ENCODE results near the gene ZNF333. TPM values are rescaled to one million over a fixed set of nuclear protein-coding genes. Genes with fewer than 3 reads are reported as not detected.

Gene ZNF333
- 19.2 TPM in 2 replicates for total RNA-seq (2021)
- percentile 58 among the genes with signal in this experiment for Bru-seq, nascent RNA
- percentile 62 among the genes with signal in this experiment for BruChase-seq, experiment 1, labeled RNA remaining after a 2-hour chase
- percentile 65 among the genes with signal in this experiment for BruChase-seq, experiment 2, labeled RNA remaining after a 6-hour chase
- long read RNA-seq, full-length matches to known transcripts, result 11 of 27 reads
- long read RNA-seq, partial matches to known transcripts, result 4 of 27 reads
- long read RNA-seq, other reads (novel, unspliced or antisense), result 12 of 27 reads

GRCh38 chr19:14689598-14690503 lies at the start of gene ZNF333:
Gene ZNF333, plus strand, starts transcription at chr19:14690048. Its CDS starts 3,444 bp downstream, at chr19:14693492.
- H3K4me3 ChIP-seq (ENCODE audit: low read depth, low read length, poor library complexity, severe bottlenecking), result peak within 1 kb of the TSS; percentile 77
- BruUV-seq (replicated peaks), result no TSS peak
- intact Hi-C loops (cut with micrococcal nuclease; ENCODE audit: unreplicated experiment), result no loop called here

GRCh38 chr19:14648506-14648905 lies 41.3 kb upstream of the ZNF333 start:
- Histone ChIP-seq H3K27ac (ENCODE audit: low read depth, low read length, poor library complexity, severe bottlenecking) (no peak overlapping the region), H3K9me3 (ENCODE audit: low read depth, low read length, poor library complexity, severe bottlenecking) (no peaks in the 10 kb centered on the region), H3K36me3 (ENCODE audit: insufficient read depth, low read length, poor library complexity, severe bottlenecking) (no peaks in the 10 kb centered on the region), H3K27me3 (replicated peaks; ENCODE audit: insufficient read depth, low read depth, low read length, poor library complexity) (peaks cover 4% of the 10 kb centered on the region), H3K4me1 (ENCODE audit: insufficient read depth, low read length, poor library complexity, severe bottlenecking) (no peaks in the 10 kb centered on the region), H3K4me3 (ENCODE audit: low read depth, low read length, poor library complexity, severe bottlenecking) (no peak overlapping the region)
- no TSS peak for BruUV-seq (replicated peaks)
- no peak for DNase-seq (ENCODE audit: low spot score)
- no peak for TF ChIP-seq CTCF (conservative IDR thresholded peaks at IDR 0.05; ENCODE audit: low read depth, low read length)
- TF ChIP-seq EZH2 (IDR thresholded peaks at IDR 0.05; ENCODE audit: borderline replicate concordance, low read depth, low read length, poor library complexity, severe bottlenecking), result no peak
- POLR2A ChIA-PET (ENCODE audit: low non-redundant PET), result no interaction called here
- intact Hi-C loops (cut with micrococcal nuclease; ENCODE audit: unreplicated experiment), result no loop called here
- CTCF ChIA-PET, result no interaction called here

More at GRCh38 chr19:14689598-14690503, at the start of gene ZNF333:
- peak within 1 kb of the TSS; percentile 97 for H3K27ac ChIP-seq (ENCODE audit: low read depth, low read length, poor library complexity, severe bottlenecking)
- TF ChIP-seq EZH2 (IDR thresholded peaks at IDR 0.05; ENCODE audit: borderline replicate concordance, low read depth, low read length, poor library complexity, severe bottlenecking), result no peak
- TF ChIP-seq CTCF (conservative IDR thresholded peaks at IDR 0.05; ENCODE audit: low read depth, low read length), result no peak
- no peaks in the 10 kb centered on the region for H3K27me3 ChIP-seq (replicated peaks; ENCODE audit: insufficient read depth, low read depth, low read length, poor library complexity)
- POLR2A ChIA-PET (ENCODE audit: low non-redundant PET), result interaction anchor here (0.7 kb wide), 1 partner anchor 114 kb away, joined by 3 read pairs; no protein-coding TSS in a partner anchor
- no peaks in the 10 kb centered on the region for H3K9me3 ChIP-seq (ENCODE audit: low read depth, low read length, poor library complexity, severe bottlenecking)
- H3K4me1 ChIP-seq (ENCODE audit: insufficient read depth, low read length, poor library complexity, severe bottlenecking), result peaks cover 6% of the 10 kb centered on the region
- DNase-seq (ENCODE audit: low spot score), result peak; percentile 96
- CTCF ChIA-PET, result interaction anchor here (1.0 to 1.3 kb wide), 2 partner anchors 116 to 193 kb away, joined by 3 to 9 read pairs; no protein-coding TSS in a partner anchor
- H3K36me3 ChIP-seq (ENCODE audit: insufficient read depth, low read length, poor library complexity, severe bottlenecking), result no peaks in the 10 kb centered on the region

GRCh38 chr19:14649020-14649419 lies 40.8 kb upstream of the ZNF333 start:
- Histone ChIP-seq H3K9me3 (ENCODE audit: low read depth, low read length, poor library complexity, severe bottlenecking) (no peaks in the 10 kb centered on the region), H3K4me1 (ENCODE audit: insufficient read depth, low read length, poor library complexity, severe bottlenecking) (no peaks in the 10 kb centered on the region), H3K27ac (ENCODE audit: low read depth, low read length, poor library complexity, severe bottlenecking) (no peak overlapping the region), H3K4me3 (ENCODE audit: low read depth, low read length, poor library complexity, severe bottlenecking) (no peak overlapping the region), H3K36me3 (ENCODE audit: insufficient read depth, low read length, poor library complexity, severe bottlenecking) (no peaks in the 10 kb centered on the region), H3K27me3 (replicated peaks; ENCODE audit: insufficient read depth, low read depth, low read length, poor library complexity) (peaks cover 4% of the 10 kb centered on the region)
- TF ChIP-seq CTCF (conservative IDR thresholded peaks at IDR 0.05; ENCODE audit: low read depth, low read length), result no peak
- TF ChIP-seq EZH2 (IDR thresholded peaks at IDR 0.05; ENCODE audit: borderline replicate concordance, low read depth, low read length, poor library complexity, severe bottlenecking), result no peak
- ChIA-PET CTCF (no interaction called here), POLR2A (ENCODE audit: low non-redundant PET) (no interaction called here)
- BruUV-seq (replicated peaks), result no TSS peak
- intact Hi-C loops (cut with micrococcal nuclease; ENCODE audit: unreplicated experiment), result no loop called here
- DNase-seq (ENCODE audit: low spot score), result no peak
